Measurements from ENCODE around the gene HSF2. TPM values are rescaled to one million over a fixed set of nuclear protein-coding genes. Genes with fewer than 3 reads are reported as not detected.

Gene HSF2
- total and polyA plus RNA-seq, 2 experiments from 2014 or later: 10.0 to 18.1 TPM

GRCh38 chr6:122381494-122382265 is 17.8 kb upstream of the HSF2 start (continued):
- no peak for TF ChIP-seq ZNF114 (CRISPR knock-in tag; IDR thresholded peaks at IDR 0.05)
- TF ChIP-seq ZNF331 (CRISPR knock-in tag; IDR thresholded peaks at IDR 0.05; ENCODE audit: low read depth): no peak
- no peak for TF ChIP-seq STAT1 (IDR thresholded peaks at IDR 0.05; ENCODE audit: unreplicated experiment)
- TF ChIP-seq REST (IDR thresholded peaks at IDR 0.05; ENCODE audit: unreplicated experiment): no peak
- no peak for TF ChIP-seq ETS1 (IDR thresholded peaks at IDR 0.05)
- no peak for TF ChIP-seq POLR2AphosphoS5 (IDR thresholded peaks at IDR 0.05; ENCODE audit: low read depth)
- no peak for TF ChIP-seq EZH2phosphoT487 (IDR thresholded peaks at IDR 0.05; ENCODE audit: unreplicated experiment)

- Mint-ChIP-seq H3K4me3 (no peak overlapping the region), H3K27me3 (ENCODE audit: insufficient read depth, low read depth, poor library complexity) (peaks cover 48% of the 10 kb centered on the region), H3K9me3 (no peaks in the 10 kb centered on the region; the same call in 2 of the 3 replicates), H3K27ac (no peak overlapping the region), H3K36me3 (ENCODE audit: low read depth) (no peaks in the 10 kb centered on the region), H3K4me1 (peaks cover 12% of the 10 kb centered on the region)
- Histone ChIP-seq H2AFZ (no peak overlapping the region), H3F3A (replicated peaks; ENCODE audit: low read depth) (no peaks in the 10 kb centered on the region), H3K79me2 (replicated peaks; ENCODE audit: insufficient read depth) (no peaks in the 10 kb centered on the region), H3K27me3 (ENCODE audit: insufficient read depth) (peaks cover 91% of the 10 kb centered on the region), H3K4me2 (no peak overlapping the region), H3K4me3 (no peak overlapping the region), H3K27ac (ENCODE audit: low read depth) (no peak overlapping the region), H3K36me3 (ENCODE audit: insufficient read depth) (no peaks in the 10 kb centered on the region), H4K20me1 (replicated peaks; ENCODE audit: insufficient read depth) (peaks cover 6% of the 10 kb centered on the region; the same call in 1 of the 2 replicates), H3K4me1 (ENCODE audit: insufficient read depth) (no peaks in the 10 kb centered on the region; the same call in 1 of the 2 replicates), H3K9me2 (ENCODE audit: insufficient read depth) (no peaks in the 10 kb centered on the region)
- no peak for DNase-seq (ENCODE audit: low spot score)
- ATAC-seq: no peak
- TF ChIP-seq EZH2phosphoT487 (IDR thresholded peaks at IDR 0.05; ENCODE audit: unreplicated experiment) (no peak), STAT1 (IDR thresholded peaks at IDR 0.05; ENCODE audit: unreplicated experiment) (no peak), ZNF331 (CRISPR knock-in tag; IDR thresholded peaks at IDR 0.05; ENCODE audit: low read depth) (no peak), ZNF462 (CRISPR knock-in tag; IDR thresholded peaks at IDR 0.05) (no peak), JUNB (IDR thresholded peaks at IDR 0.05; ENCODE audit: unreplicated experiment) (no peak), EZH2 (IDR thresholded peaks at IDR 0.05; ENCODE audit: low read depth, unreplicated experiment) (no peak), ETS1 (IDR thresholded peaks at IDR 0.05) (no peak)
Observed at GRCh38 chr6:122385857-122386612, 13.4 kb upstream of the HSF2 start.
